H7 (cell line): ENCODE data around the gene ATF4. TPM values are rescaled to one million over a fixed set of nuclear protein-coding genes. Genes with fewer than 3 reads are reported as not detected.
"Not testable (repeated sequence)": the region's sequence is repeated elsewhere in the genome, so short reads cannot be mapped to it uniquely, and the experiment has no call there.

Experiments
- DNase-seq: peaks from one replicate; pipeline ENCODE4 v3.0.0; 2012
- H3K27me3 ChIP-seq: 2 replicates; pipeline ENCODE4 v1.6.0; 2011; ENCODE audit warnings: mild to moderate bottlenecking, low read length; ENCODE audit not compliant: control insufficient read depth, insufficient read depth
- H3K36me3 ChIP-seq: replicated peaks from 2 replicates; pipeline ENCODE4 v1.5.1; 2011; ENCODE audit warnings: low read length; ENCODE audit not compliant: control insufficient read depth, insufficient read depth
- H3K4me3 ChIP-seq: 2 replicates; pipeline ENCODE4 v1.5.1; 2011; ENCODE audit warnings: low read depth, mild to moderate bottlenecking, control low read depth, low read length, moderate library complexity; ENCODE audit not compliant: insufficient read depth
- total RNA-seq: library from RNA; depleted of rRNA; stranded (reverse); fragments of >200 nt; shearing (Covaris generic); gene quantifications from 2 replicates; pipeline ENCODE4 v1.2.3, GENCODE V29; 2014

ATF4 gene
- total RNA-seq, 1 experiment from 2014 or later, result 503 TPM

GRCh38 chr22:39512026-39512425 is 8.3 kb upstream of the ATF4 start:
- Histone ChIP-seq H3K27me3 (peaks cover 30% of the 10 kb centered on the region), H3K4me3 (no peak overlapping the region), H3K36me3 (peaks cover 34% of the 10 kb centered on the region)
- no peak for DNase-seq

GRCh38 chr22:39513791-39514190 is 6.6 kb upstream of the ATF4 start:
- H3K36me3 ChIP-seq, result peaks cover 34% of the 10 kb centered on the region
- no peak overlapping the region for H3K4me3 ChIP-seq
- H3K27me3 ChIP-seq, result peaks cover 22% of the 10 kb centered on the region
- no peak for DNase-seq

DNA sequence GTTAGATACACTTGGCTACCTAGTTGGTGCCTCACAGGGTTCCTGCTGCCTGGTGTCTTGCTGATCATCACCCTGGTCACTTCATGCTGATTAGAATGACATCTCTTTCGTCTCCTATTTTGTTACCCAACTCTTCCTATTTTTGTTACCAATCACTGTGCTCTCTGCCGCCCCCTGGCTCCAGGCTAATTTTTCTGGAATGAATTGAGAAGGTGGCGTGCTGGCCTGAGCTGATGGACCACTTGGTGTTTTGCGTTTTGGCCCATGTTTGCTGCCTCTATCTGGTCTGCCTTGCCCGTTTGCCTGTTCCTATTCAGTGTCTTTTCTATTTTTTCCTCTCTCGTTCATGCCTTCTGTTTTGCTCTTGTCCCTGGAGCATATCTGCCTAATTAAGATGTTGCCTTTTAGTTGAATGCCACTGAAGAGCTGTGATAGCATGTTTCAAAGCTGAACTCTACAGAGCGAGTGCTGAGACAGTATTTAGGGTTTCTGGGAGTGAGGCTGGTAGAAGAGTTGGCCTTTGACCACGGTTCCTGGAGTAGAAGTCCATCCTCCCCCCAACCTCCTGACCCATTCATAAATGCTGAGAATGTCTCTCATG is 5.9 kb upstream of the ATF4 start:
- peak; percentile 78 for DNase-seq
- H3K27me3 ChIP-seq, result peaks cover 17% of the 10 kb centered on the region
- H3K36me3 ChIP-seq, result peaks cover 31% of the 10 kb centered on the region
- no peak overlapping the region for H3K4me3 ChIP-seq

- no peak overlapping the region for H3K4me3 ChIP-seq
- H3K27me3 ChIP-seq, result peaks cover 14% of the 10 kb centered on the region
- peaks cover 31% of the 10 kb centered on the region for H3K36me3 ChIP-seq
- DNase-seq, result no peak
These were observed 4.9 kb upstream of the ATF4 start for GRCh38 chr22:39515266-39516050.

DNA sequence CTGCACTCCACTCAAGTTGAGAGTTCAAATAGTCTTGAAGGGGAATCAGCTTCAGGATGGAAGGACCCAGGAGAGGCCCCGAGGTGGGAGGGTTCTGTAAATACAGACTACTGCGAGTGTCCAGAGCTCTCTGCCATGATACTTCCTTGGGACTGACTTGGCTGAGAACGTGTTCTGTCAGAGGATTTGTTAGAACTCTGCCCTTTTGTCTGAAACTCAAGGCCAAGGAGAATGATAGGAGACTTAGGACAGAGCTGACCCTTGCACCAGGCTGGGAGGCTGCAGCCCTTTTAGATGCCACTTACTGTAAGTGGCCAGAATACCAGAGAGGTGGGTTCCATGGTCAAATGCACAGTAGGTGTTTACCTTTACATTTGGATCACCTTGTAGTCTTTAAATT is 2.9 kb upstream of the ATF4 start:
- Histone ChIP-seq H3K36me3 (peaks cover 33% of the 10 kb centered on the region), H3K27me3 (peaks cover 2% of the 10 kb centered on the region; the same call in 1 of the 2 replicates), H3K4me3 (no peak overlapping the region)
- DNase-seq, result no peak

GRCh38 chr22:39518144-39518786 is 2.1 kb upstream of the ATF4 start:
- Histone ChIP-seq H3K36me3 (peaks cover 40% of the 10 kb centered on the region), H3K4me3 (peak overlapping the region; percentile 100; the same call in 1 of the 2 replicates), H3K27me3 (peaks cover 2% of the 10 kb centered on the region; the same call in 1 of the 2 replicates)
- no peak for DNase-seq

DNA sequence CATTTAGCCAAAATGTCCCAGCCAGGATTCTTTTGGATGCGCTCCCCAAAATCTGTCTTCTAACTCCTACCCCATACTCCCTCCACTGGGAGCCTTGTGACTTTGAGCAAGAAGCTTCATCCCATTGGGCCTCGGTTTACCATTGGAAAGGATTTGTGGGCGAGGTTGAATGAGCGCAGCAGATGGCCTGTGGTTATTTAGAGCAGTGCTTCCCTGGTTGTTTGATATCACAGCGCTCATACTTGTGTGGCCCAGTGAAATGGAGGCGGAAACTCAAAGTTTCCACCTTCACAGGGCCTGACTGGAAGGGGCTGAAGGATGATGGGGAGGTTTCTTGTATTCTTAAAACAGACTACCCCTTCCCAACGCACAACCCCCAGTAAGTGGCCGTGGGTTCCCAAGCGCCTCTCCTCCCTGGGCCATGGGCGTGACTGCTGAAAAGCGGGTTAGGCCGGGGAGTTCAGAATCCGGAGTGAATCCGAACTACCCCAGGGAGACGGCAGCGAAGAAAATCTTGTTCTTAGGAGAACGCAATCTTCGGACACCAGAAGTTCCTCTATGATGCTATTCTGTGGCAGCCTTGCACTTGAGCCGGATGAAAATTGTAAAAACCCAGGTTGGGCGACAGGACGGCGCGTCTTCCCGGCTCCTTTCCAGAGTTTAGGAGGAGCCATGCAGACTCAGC is 1.2 kb upstream of the ATF4 start:
- H3K36me3 ChIP-seq, result peaks cover 37% of the 10 kb centered on the region
- H3K27me3 ChIP-seq, result peaks cover 2% of the 10 kb centered on the region; the same call in 1 of the 2 replicates
- peak; percentile 71 for DNase-seq
- peak overlapping the region; percentile 100 for H3K4me3 ChIP-seq

- peak overlapping the region; percentile 100 for H3K4me3 ChIP-seq
- peaks cover 37% of the 10 kb centered on the region for H3K36me3 ChIP-seq
- H3K27me3 ChIP-seq, result peaks cover 2% of the 10 kb centered on the region; the same call in 1 of the 2 replicates
- DNase-seq, result peak; percentile 99
These were observed 609 bp upstream of the ATF4 start for GRCh38 chr22:39519681-39520225.

GRCh38 chr22:39521106-39521885 is 934 bp downstream of the ATF4 start:
- H3K27me3 ChIP-seq, DNase-seq: not testable (repeated sequence)
- H3K36me3 ChIP-seq, result peaks cover 30% of the 10 kb centered on the region
- peak overlapping the region; percentile 100 for H3K4me3 ChIP-seq

DNA sequence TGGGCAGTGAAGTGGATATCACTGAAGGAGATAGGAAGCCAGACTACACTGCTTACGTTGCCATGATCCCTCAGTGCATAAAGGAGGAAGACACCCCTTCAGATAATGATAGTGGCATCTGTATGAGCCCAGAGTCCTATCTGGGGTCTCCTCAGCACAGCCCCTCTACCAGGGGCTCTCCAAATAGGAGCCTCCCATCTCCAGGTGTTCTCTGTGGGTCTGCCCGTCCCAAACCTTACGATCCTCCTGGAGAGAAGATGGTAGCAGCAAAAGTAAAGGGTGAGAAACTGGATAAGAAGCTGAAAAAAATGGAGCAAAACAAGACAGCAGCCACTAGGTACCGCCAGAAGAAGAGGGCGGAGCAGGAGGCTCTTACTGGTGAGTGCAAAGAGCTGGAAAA is 1.7 kb downstream of the ATF4 start:
- not testable (repeated sequence) for DNase-seq, H3K27me3 ChIP-seq
- H3K4me3 ChIP-seq, result peak overlapping the region; percentile 100; the same call in 1 of the 2 replicates
- H3K36me3 ChIP-seq, result peaks cover 29% of the 10 kb centered on the region

DNA sequence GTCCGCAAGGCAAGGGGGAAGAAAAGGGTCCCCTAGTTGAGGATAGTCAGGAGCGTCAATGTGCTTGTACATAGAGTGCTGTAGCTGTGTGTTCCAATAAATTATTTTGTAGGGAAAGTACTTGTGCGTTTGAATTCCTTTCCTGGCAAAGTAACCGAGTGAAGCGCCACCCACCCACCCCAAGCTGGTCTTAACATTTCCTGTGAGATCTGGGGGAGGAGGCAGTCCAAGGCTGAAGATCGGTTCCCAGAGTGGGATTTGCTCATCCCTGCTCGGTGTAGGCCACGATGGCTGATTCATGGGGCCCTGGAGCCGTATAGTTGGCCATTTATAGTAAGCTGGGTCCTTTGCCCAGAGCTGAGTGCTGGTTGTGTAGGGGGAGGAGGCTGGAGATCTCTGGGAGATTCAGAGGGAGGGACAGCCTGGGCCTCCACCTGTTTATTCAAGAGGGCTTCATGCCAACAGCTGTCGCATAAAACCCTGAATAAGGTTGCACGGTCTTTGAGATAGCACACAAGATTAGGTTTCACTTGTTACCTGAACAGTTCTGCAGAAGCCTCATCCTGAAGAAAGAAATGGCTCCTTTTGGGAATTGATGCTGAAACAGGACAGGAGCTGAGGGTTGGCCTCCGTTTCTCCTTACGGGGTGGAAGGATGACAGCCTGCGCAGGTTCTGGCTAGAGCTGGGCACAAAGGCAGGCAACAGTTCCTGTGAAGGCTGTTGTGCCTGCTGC is 2.4 kb downstream of the ATF4 start:
- no peak for DNase-seq
- peaks cover 29% of the 10 kb centered on the region for H3K36me3 ChIP-seq
- H3K4me3 ChIP-seq, result peak overlapping the region; percentile 17; the same call in 1 of the 2 replicates
- H3K27me3 ChIP-seq, result 0 out of 2 replicates have a peak, but pooled peaks cover under 1% of the 10 kb centered on the region

DNA sequence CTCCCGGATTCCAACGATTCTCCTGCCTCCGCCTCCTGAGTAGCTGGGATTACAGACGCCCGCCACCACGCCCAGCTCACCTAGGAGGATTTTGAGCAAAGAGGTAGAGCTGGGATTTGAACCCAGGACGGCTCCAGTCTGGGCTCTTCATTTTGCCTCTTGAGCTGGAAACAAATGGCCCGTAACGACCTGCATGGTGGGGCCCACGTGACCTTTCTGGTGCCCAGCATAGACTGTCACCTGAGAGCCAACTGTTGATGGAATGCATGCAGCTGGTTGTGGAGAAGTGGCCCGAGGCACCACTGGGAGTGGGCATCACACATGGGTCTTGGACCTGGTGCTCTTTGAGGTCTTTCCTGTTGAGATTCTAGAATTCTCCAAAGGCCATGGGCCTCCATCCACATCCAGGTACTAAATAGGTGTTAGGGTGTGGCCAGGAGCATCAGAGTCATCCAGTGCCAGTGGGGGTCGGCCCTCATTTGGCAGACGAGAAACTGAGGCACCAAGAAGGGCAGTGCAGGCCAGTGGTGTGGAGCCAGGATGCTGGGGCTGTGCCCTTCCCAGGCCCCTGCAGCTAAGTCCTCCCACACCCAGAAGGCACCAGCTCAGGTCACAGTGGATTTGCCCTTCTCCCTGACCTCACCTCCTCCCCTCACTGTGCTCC is 3.9 kb downstream of the ATF4 start:
- H3K4me3 ChIP-seq, result no peak overlapping the region
- DNase-seq, result peak; percentile 61
- H3K36me3 ChIP-seq, result peaks cover 38% of the 10 kb centered on the region
- H3K27me3 ChIP-seq, result no peaks in the 10 kb centered on the region
